Amniotic epithelial cell (primary cell): ENCODE measurements around the gene FAM241B.

Experiments
- DNase-seq: peaks from one replicate; pipeline ENCODE4 v3.0.0-alpha.2; 2010; ENCODE audit warnings: low read depth

The FAM241B gene

GRCh38 chr10:69649786-69650550 is 19.9 kb downstream of the FAM241B start:
- DNase-seq: no peak

DNA sequence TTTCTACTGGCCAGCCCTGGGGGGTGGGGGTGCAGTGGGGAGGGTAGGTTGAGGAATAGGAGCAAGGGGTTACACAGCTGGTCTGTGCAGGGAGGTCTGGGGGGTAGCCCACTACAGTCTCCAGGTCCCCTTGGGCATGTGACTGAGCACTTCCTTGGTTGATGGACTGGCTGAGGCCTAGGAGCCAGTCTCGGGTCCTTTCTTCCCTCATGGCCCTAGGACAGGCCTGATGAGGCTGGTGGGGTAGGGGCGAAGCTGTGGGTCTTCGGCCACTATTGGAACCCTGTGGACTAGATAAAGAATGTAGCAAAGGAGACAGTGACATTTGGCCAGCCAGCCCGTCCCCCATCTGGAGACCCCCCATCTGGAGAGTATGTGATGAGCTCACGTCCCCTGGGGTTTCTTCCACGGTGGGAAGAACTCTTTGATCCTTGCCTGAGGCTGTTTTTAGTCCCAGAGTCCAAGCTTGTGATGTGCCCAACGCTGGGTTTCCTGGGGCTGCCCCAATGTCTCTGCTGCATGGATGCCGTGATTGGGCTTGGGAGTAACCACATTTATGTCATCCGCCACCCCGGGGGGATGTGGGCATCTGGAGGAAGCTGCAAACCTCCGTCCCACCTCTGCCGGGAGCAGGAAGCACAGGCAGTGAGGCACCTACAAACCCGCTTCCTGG is 20.7 kb downstream of the FAM241B start:
- DNase-seq: no peak

DNA sequence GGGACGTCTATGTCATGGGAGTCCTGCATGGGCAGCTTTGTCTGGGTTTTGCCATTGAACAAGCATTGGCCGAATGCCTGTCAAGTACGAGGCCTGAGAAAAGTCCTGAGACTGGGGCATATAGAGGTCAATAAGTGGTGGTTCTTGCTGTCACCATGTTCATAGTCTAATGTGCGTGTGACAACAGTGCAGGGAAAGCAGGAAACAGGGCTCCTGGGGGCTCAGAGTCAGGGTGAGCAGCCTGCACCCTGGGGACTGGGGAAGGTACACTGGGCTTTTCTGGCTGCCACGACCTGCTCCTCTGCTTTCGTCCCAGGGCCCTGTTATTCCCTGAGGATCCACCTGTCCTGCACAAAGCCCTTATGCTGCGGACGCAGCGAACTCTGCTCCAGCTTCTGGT is 21.3 kb downstream of the FAM241B start:
- DNase-seq: no peak

GRCh38 chr10:69652111-69652856 is 22.2 kb downstream of the FAM241B start:
- no peak for DNase-seq

GRCh38 chr10:69652857-69653199 is 22.8 kb downstream of the FAM241B start:
- DNase-seq: no peak

DNA sequence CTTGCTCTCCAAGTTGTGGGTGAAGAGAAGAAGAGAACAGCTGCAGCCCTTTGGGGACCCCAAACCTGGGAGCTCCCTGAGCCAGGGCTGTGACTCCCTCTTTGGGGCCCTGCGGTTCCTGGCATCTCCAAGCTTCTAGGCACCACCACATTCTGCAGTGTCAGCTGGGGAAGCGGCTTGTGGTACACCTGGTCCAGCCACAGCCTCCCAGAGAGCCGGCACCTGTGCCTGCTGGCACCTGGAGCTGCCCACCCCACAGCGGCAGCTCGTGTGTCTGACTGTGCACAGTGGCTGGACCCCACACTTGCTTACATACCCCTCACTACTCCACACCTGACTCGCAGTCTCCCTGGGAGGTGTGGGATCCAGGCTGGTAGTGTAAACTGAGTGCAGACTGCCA is 23.5 kb downstream of the FAM241B start:
- no peak for DNase-seq

DNA sequence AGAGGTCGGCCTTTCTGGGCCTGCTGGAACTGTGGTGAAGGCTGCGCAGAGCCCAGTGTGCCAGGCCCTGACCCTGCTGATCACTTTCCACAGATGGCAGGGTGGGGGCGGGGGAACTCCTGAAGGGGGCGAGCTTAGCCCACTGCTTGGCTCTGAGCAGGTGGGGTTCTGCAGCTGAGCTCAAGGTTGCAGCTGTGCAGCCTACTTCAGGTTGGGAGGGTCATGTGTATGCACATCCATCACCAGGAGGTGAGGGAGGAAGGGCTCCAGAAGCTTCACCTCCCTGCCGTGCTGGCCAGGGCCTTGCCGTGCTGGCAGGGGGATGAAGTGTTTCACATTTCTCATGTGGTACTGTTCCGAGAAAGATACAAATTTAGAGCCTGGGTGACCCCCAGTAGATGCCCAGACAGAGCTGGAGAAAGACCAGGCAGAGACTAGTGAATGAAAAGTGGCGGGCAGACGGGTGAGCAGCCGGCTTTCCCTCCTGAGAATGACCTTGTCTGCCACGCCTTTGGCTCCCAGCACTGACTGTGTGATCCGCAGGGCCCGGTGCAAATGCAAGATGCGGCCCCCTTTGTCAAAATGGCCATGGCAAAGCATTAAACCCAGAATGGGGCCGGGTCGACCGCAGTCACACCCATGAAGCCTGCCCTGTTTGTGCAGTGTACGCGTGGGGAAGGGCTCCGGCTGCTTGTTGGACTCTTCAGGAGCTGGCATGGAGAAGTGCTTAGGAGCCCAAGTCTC is 25.2 kb downstream of the FAM241B start:
- no peak for DNase-seq

- no peak for DNase-seq
Measured at GRCh38 chr10:69655868-69656555, 26.0 kb downstream of the FAM241B start.

- DNase-seq: no peak
Measured at GRCh38 chr10:69656742-69657269, 26.8 kb downstream of the FAM241B start.

DNA sequence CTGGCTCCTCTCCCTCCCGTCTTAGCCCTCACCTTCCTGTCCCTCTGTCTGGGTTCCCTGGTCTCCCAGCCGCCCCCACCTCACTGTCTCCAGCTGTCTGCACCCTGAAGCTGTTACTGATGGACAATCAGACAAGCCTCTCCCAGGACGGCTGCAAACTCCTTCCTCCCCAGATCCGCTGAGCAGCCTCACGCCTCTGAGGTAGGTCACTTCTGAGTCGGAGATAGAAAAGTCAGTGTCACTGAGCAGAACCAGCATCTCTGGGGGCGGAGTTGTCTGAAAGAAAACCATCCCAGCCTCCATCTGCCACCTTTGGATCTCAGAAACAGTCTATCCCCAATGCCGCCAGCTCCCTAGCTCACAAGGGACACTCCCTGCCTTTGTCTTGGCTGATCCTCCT is 27.4 kb downstream of the FAM241B start:
- DNase-seq: no peak

DNA sequence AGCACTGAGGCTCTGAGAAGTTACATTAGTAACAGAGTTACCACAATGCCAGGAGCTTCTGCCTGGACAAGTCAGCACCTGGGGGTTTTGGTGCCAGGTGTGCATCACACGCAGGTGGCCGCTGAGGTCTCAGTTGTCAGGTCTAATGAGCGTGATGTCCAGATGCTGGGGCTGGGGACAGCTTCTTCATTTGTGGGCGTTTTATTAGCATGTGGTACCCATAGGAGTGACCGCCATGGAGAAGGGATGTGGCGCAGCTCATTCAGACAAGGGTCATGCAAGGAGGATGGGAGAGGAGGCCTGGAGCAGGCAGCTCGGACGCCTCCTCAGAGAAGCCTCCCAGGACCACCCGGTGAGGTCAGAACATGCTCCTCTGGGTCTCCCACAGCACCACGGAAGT is 27.8 kb downstream of the FAM241B start:
- DNase-seq: no peak

DNA sequence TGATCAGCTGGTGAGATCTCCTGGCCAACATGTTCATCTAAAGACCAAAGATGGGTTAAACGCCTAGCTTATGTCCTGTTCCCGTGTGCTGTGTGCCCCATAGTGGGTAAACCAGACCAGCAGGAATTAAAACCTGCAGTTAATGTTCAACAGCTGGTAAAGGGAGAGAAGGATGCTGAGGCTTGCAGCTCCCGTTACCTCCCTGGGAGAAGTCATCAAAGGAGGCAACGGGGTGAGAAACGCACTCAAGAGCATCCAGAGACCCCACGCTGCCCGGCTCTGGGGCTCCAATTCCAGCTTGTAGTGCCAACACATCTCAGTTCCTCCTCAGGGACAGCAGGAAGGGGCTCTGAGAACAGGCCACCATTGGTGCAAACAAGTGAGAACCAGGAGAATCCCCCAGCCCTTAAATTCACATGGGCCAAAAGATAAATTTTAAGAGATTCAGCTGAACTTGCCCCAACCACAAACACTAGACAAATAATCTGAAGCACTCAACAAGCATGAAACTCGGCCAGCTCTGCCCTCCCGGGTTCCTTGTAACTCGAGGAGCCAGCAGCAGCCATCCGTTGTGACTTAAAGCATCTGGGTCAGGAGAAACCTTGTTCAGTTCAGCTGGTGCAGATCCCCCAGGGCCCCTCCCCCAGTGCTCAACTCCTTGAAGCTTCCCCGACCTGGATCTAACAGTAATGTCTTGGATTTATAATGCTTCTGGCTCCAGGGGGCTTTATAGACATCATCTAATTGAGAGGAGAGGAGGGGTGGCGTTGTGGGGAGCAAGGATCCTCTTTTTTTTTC is 29.4 kb downstream of the FAM241B start:
- no peak for DNase-seq

DNA sequence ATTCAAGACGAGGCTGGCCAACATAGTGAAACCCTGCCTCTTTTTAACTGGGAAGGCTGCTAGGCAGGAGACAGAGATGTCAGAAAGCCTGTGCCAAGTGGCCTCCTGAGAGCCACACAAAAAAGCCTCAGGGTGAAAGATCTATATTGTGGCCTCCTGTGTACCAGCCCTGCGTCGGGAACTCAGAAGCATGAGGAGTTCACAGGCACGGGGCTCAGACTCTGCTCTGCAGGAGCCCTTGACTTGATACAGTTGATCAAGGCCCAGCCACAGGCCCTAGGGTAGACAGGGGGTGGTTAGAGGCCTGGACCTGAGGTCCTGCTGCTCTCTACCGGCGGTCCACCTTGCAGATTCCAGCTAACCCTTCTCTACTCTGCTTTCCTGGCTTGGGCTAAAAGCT is 30.2 kb downstream of the FAM241B start:
- no peak for DNase-seq

GRCh38 chr10:69661414-69662172 is 31.5 kb downstream of the FAM241B start:
- no peak for DNase-seq

- DNase-seq: no peak
Measured at GRCh38 chr10:69662173-69662877, 32.3 kb downstream of the FAM241B start.

DNA sequence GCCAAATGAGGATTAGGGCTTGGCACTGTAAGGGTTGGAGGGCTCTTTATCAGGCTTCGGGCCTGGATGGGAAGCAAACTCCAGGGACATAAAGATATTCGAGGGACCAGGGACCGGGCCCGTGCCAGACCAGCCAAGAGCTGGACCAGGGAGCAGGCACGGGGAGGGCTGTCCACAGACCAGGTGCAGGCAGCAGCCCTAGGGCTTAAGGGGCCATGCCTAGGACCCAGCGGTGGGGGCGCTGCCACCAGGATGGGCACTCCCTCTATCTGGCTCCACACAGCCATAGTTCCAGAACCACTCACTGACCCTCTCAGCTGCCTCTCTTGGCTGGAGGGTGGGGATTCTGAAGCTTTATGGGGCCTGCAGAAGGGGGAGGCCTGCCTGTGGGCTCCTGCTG is 32.9 kb downstream of the FAM241B start:
- DNase-seq: no peak

DNA sequence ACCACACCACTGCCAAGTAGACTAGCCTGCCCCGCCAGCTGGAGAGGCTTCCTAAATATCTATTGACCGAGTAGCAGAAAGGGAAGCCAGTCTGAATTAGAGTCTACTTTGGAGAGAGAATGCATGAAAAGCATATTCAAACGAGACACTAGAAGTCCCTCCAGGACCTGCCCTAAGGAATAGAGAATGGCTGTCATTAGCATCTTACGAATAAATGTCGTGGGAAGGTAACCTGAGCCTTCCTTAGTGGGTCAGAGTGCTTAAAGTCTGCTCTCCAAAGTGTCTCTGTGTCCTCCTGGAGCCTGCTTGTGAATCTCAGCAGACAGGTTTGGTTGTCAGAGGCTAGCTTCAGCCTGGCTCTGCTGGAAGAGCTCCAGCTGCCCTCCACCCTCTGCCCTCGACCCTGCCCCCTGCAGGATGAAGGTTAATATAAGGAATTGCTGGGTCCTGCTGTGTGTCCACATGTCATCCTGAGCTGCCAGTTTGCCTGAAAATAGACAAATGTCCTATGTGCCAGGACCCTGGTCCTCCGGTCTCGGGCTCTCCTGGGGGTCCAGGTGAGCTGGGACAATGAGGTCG is 33.4 kb downstream of the FAM241B start:
- DNase-seq: no peak

- DNase-seq: no peak
Measured at GRCh38 chr10:69665474-69666320, 35.6 kb downstream of the FAM241B start.
